GM21423 (cell line): ENCODE measurements around the gene TAF3.

Experiments used
- ATAC-seq: cut with Tn5 transposase; IDR thresholded peaks from one replicate; pipeline ENCODE4 v1.9.1; 2021; ENCODE audit warnings: mild to moderate bottlenecking, moderate library complexity; ENCODE audit not compliant: unreplicated experiment

The TAF3 gene

GRCh38 chr10:8054494-8055407 lies 236.4 kb downstream of the TAF3 start, which contains the start of gene GATA3:
TSS of gene GATA3 (plus strand) at chr10:8054688. CDS start at chr10:8055656, 968 bp downstream.
- ATAC-seq, result peak; percentile 35

GRCh38 chr10:8055420-8056349 lies 237.4 kb downstream of the TAF3 start:
- no peak for ATAC-seq

GRCh38 chr10:8056378-8056777 lies 238.1 kb downstream of the TAF3 start:
- no peak for ATAC-seq

- peak; percentile 21 for ATAC-seq
These were observed 238.6 kb downstream of the TAF3 start for GRCh38 chr10:8056871-8057331.

- ATAC-seq, result no peak
These were observed 239.4 kb downstream of the TAF3 start for GRCh38 chr10:8057636-8058273.

- ATAC-seq, result no peak
These were observed 240.2 kb downstream of the TAF3 start for GRCh38 chr10:8058274-8059111.

GRCh38 chr10:8059191-8059936 lies 241.1 kb downstream of the TAF3 start:
- ATAC-seq, result no peak

GRCh38 chr10:8060010-8060703 lies 241.9 kb downstream of the TAF3 start:
- peak; percentile 47 for ATAC-seq

GRCh38 chr10:8060704-8061121 lies 242.4 kb downstream of the TAF3 start:
- ATAC-seq, result no peak

- no peak for ATAC-seq
These were observed 243.2 kb downstream of the TAF3 start for GRCh38 chr10:8061274-8062211.

GRCh38 chr10:8063128-8063908 lies 245.0 kb downstream of the TAF3 start:
- no peak for ATAC-seq

- ATAC-seq, result no peak
These were observed 245.6 kb downstream of the TAF3 start for GRCh38 chr10:8063935-8064334.

- no peak for ATAC-seq
These were observed 246.1 kb downstream of the TAF3 start for GRCh38 chr10:8064436-8064835.

GRCh38 chr10:8065651-8066050 lies 247.3 kb downstream of the TAF3 start:
- ATAC-seq, result no peak

GRCh38 chr10:8066124-8066523 lies 247.8 kb downstream of the TAF3 start:
- ATAC-seq, result no peak
